Cardiac fibroblast (primary cell): ENCODE data around the gene ZXDC.

Source experiments
- DNase-seq, 2 donors: peaks; one replicate each; pipeline versions ENCODE4 v3.0.0 to v3.0.0-alpha.2; 2010; ENCODE audit warnings: low read depth in 2 of 2
- H3K4me3 ChIP-seq, 2 donors: replicated peaks in 1 of 2; 1 replicate in 1 of 2; 2 replicates in 1 of 2; pipeline ENCODE4 v1.5.1; 2011; ENCODE audit warnings: low read depth in 2 of 2, low read length in 2 of 2, mild to moderate bottlenecking in 2 of 2, moderate library complexity in 1 of 2
- CTCF ChIP-seq: IDR thresholded peaks from one replicate; pipeline ENCODE4 v1.5.1; 2011; ENCODE audit warnings: low read depth, mild to moderate bottlenecking, low read length, inconsistent platforms

The ZXDC gene

GRCh38 chr3:126460381-126460780 lies 15.3 kb downstream of the ZXDC start:
- DNase-seq = no peak
- no peak overlapping the region for H3K4me3 ChIP-seq
- no peak for TF ChIP-seq CTCF

DNA sequence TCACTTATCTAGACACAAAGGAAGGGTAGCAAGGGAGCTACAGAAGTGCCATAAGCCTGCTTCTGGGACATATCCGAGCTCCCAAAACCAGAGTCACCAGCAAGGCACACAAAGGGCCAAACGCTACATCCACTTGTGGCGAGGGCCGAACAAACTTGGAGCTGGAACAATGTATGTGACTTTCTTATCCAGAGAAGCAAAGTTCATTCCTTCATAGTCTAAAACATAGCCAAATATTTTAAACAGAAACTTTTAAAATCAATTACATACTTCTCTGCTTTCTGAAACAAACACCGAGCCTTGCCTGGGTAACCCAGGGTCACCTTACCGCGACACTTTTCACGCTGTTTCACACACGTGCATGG lies 15.9 kb downstream of the ZXDC start:
- DNase-seq = no peak
- H3K4me3 ChIP-seq = no peak overlapping the region
- no peak for TF ChIP-seq CTCF

GRCh38 chr3:126459111-126459762 lies 16.5 kb downstream of the ZXDC start:
- TF ChIP-seq CTCF = no peak

DNA sequence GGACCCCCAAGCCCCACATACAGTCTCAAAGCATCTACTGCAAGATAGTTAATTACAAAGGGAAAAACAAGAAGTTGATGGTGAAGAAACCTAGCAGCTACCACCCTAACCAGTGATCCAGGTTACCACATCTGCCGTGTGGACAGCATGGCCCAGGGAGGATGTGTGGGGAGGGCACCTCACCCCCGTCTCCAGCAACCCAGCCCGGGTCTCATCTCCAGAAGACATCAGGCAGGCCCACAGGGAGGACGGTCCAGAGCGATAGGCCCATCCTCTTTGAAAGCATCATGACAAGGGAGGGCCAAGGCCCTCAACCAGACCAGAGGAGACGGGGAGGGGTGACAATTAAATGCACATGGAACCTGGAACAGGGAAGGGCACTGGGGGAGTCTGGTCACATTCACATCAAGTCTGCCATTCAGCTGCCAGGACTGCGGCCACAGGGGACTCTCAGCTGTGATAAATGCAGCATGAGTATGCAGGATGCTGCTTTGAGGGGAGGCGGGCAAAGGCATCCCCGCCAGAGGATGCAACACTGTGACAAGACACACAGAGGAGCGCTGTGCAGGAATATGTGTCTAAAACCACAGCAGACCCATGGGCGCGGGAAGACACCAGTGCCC lies 18.8 kb downstream of the ZXDC start:
- no peak overlapping the region for H3K4me3 ChIP-seq
- DNase-seq = no peak
- no peak for TF ChIP-seq CTCF

More at GRCh38 chr3:126459111-126459762, 16.5 kb downstream of the ZXDC start:
- DNase-seq = no peak
- no peak overlapping the region for H3K4me3 ChIP-seq

- no peak for TF ChIP-seq CTCF
- no peak overlapping the region for H3K4me3 ChIP-seq
- no peak for DNase-seq
These were observed 19.5 kb downstream of the ZXDC start for GRCh38 chr3:126456211-126456610.

GRCh38 chr3:126454437-126455198 lies 21.1 kb downstream of the ZXDC start:
- H3K4me3 ChIP-seq = no peak overlapping the region
- DNase-seq = no peak
- TF ChIP-seq CTCF = no peak
